HG02571 (cell line): Measurements from ENCODE around the gene RMDN2.
A peak's percentile ranks its signal among the peaks of the same experiment; 100 is the strongest.

Experiments used
- ATAC-seq: cut with Tn5 transposase; IDR thresholded peaks from one replicate; pipeline ENCODE4 v1.9.1; 2021; ENCODE audit warnings: mild to moderate bottlenecking, moderate library complexity; ENCODE audit not compliant: unreplicated experiment

RMDN2 gene

DNA sequence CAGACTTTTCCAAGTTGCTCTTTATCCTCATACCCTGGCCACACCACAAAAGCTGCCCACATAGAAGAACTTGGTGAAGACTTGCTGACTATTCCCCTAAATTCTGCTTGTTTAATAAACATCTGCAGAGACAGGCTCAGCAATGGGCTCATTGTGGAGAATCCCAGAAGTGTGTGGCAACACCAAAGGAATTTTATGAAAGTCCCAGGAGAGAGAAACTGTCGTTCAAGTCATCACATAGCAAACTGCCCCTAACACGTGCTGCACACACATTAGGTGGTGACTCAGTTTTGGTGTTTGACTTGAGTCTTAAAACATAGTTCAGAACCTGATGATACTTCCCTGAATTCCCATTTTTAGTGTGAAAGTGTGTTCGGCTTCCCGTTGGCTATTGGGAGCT is 112.2 kb downstream of the RMDN2 start:
- no peak for ATAC-seq

- peak; percentile 67 for ATAC-seq
Observed at GRCh38 chr2:38037757-38038621, 112.9 kb downstream of the RMDN2 start.

DNA sequence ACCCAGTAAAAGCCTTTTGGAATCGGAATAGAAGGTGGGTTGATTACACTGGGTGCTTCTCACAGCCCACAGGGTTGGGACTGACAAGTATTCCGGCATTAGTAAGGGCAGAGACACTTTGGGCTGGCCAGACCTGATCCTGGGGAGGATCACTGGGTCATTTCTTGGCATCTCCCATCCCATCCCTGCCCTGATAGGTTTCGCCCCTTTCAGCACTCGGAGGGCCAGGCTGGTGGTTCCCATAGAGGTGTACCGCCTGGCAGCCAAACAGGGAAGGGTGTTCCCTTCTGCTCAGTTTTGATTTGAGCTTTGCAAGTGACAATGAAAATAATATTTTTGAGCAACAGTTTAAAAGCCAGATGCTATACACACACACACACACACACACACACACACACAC is 113.6 kb downstream of the RMDN2 start:
- ATAC-seq = no peak

GRCh38 chr2:38039121-38039910 is 114.2 kb downstream of the RMDN2 start:
- ATAC-seq = no peak

- no peak for ATAC-seq
Observed at GRCh38 chr2:38045811-38046210, 120.7 kb downstream of the RMDN2 start.

- ATAC-seq = no peak
Observed at GRCh38 chr2:38056216-38056615, 131.1 kb downstream of the RMDN2 start.

- no peak for ATAC-seq
Observed at GRCh38 chr2:38057651-38058410, 132.7 kb downstream of the RMDN2 start.

GRCh38 chr2:38060236-38061018 is 135.3 kb downstream of the RMDN2 start:
- no peak for ATAC-seq

DNA sequence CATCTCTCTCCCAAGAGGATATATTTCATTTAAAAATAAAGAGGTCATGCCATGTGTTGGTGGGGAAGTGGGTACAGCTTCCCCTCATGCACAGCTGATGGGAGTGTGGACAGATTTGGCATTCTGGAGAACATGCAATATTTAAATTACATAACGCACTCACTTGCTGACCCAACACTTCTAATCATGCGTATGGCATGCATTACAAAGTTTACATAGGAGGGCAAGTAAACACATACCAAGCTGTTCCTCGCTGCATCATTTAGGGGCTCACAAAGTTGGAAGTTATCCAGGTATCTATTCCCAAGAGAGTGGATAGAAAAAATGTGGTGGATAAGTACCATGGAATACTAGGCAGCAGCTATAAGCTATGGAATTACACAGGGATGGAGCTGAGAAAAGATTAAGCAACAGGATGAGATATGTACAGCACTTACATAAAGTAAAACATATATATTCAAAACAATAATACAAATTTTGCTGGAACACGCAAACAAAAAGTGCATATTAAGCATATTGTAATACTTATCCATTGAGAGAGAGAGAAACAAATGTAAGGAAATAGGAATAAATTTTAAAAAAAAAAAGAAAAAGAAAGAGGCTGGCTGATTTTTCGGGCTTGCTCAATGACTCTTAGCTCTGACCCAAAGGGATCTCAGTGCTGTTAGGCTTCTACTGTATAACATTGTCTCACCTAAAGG is 139.9 kb downstream of the RMDN2 start:
- no peak for ATAC-seq

- ATAC-seq = no peak
Observed at GRCh38 chr2:38065502-38066135, 140.5 kb downstream of the RMDN2 start.

DNA sequence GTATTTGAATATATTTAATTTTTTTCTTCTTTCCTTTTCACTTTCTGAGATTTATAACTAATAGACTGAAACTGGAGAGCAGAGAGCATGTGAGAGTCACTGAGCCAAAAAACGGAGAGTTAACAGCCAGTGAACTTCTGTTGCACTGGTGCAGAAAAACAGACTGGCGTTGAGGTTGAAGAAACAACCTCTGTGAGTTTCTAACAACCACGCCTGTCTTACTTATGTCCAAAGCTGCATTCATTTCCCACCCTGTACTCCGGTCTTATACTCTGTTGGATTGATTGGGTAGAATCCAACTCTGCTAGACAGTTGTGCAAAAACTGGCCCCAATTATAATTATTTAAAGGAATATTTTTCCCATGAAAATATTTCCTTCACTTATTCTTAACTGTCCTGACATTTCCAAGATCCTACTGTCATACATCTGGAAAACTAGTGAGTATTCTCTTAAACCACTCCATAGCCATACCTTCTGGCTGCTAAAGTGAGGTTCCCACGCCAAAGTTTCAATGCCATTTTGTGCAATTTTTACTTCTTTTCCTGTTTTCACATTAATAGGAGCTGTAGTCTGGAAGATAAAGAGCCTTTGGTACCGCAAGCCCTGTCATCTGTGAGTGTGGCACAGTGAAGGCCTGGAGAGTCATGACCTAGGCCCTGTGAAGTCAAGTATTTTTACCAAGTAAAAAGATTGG is 141.5 kb downstream of the RMDN2 start:
- ATAC-seq = no peak
